BJ (cell line): ENCODE results near the gene TBC1D2. TPM values are rescaled to one million over a fixed set of nuclear protein-coding genes. Genes with fewer than 3 reads are reported as not detected.

Experiments
- CTCF ChIA-PET: fragments of 350-600 bp; formaldehyde crosslinking; extraction: SDS; loops from one replicate; lab custom pipeline; 2021; ENCODE audit warnings: antibody characterized with exemption, inconsistent platforms; lab: Yijun Ruan, JAX
- POLR2A ChIA-PET: fragments of 300-600 bp; sonication (Branson Sonifier 250); formaldehyde crosslinking; extraction: SDS; loops from one replicate; lab custom pipeline; 2021; ENCODE audit warnings: antibody characterized with exemption; lab: Charles Lee
- DNase-seq: peaks from one replicate; pipeline ENCODE4 v3.0.0-alpha.2; 2011; ENCODE audit warnings: low read depth
- H3K27me3 ChIP-seq: 2 replicates; pipeline ENCODE4 v1.6.0; 2011; ENCODE audit warnings: low read length; ENCODE audit not compliant: control insufficient read depth, insufficient read depth
- H3K36me3 ChIP-seq: 2 replicates; pipeline ENCODE4 v1.5.1; 2011; ENCODE audit warnings: low read length; ENCODE audit not compliant: control insufficient read depth, insufficient read depth
- H3K4me3 ChIP-seq: 2 replicates; pipeline ENCODE4 v1.5.1; 2011; ENCODE audit warnings: low read depth, mild to moderate bottlenecking, control low read depth, low read length
- CTCF ChIP-seq: IDR thresholded peaks from 2 replicates; pipeline ENCODE4 v1.5.1; 2011; ENCODE audit warnings: low read depth, mild to moderate bottlenecking, control low read depth, inconsistent platforms, low read length, moderate library complexity; ENCODE audit not compliant: insufficient read depth
- polyA plus RNA-seq: library from polyadenylated mRNA; depleted of rRNA; stranded (reverse); fragments of >200 nt; gene quantifications from 2 replicates; pipeline ENCODE4 v1.2.3, GENCODE V29; 2011; rRNA removed
- small RNA-seq: library from RNA; depleted of rRNA; stranded (forward); fragments of <200 nt; gene quantifications from one replicate; pipeline ENCODE3, GENCODE V24; 2012; ENCODE audit warnings: low replicate concordance, low read depth; ENCODE audit not compliant: insufficient read length

TBC1D2 gene
- polyA plus RNA-seq, 1 experiment, result 70.3 TPM

GRCh38 chr9:98152526-98152925 is 102.9 kb downstream of the TBC1D2 start:
- Histone ChIP-seq H3K27me3 (no peaks in the 10 kb centered on the region), H3K36me3 (no peaks in the 10 kb centered on the region), H3K4me3 (no peak overlapping the region)
- ChIA-PET CTCF (no interaction called here), POLR2A (no interaction called here)
- TF ChIP-seq CTCF, result no peak
- DNase-seq, result no peak

- no peak for TF ChIP-seq CTCF
- DNase-seq, result no peak
- Histone ChIP-seq H3K4me3 (no peak overlapping the region), H3K36me3 (no peaks in the 10 kb centered on the region), H3K27me3 (no peaks in the 10 kb centered on the region)
- POLR2A ChIA-PET, result no interaction called here
- CTCF ChIA-PET, result no interaction called here
Measured at GRCh38 chr9:98150721-98151120, 104.7 kb downstream of the TBC1D2 start.

- H3K27me3 ChIP-seq, result no peaks in the 10 kb centered on the region
- ChIA-PET CTCF (no interaction called here), POLR2A (no interaction called here)
- H3K36me3 ChIP-seq, result no peaks in the 10 kb centered on the region
- TF ChIP-seq CTCF, result no peak
- DNase-seq, result no peak
- no peak overlapping the region for H3K4me3 ChIP-seq
Measured at GRCh38 chr9:98150164-98150563, 105.3 kb downstream of the TBC1D2 start.

GRCh38 chr9:98149422-98149821 is 106.0 kb downstream of the TBC1D2 start:
- POLR2A ChIA-PET, result no interaction called here

More at GRCh38 chr9:98149422-98149821, 106.0 kb downstream of the TBC1D2 start:
- no peak for TF ChIP-seq CTCF
- Histone ChIP-seq H3K27me3 (no peaks in the 10 kb centered on the region; the same call in 1 of the 2 replicates), H3K36me3 (no peaks in the 10 kb centered on the region), H3K4me3 (no peak overlapping the region)
- CTCF ChIA-PET, result no interaction called here
- DNase-seq, result no peak

Small RNA genes within 50 kb of the gene (small RNA-seq; reads per million reads assigned to genes)
- not detected for gene MIR6854

Other genes starting within 250 kb of the TBC1D2 start
- 142 TPM in 2 replicates for gene NANS, start 198.9 kb downstream of the TBC1D2 start, polyA plus RNA-seq
- gene TRIM14, start 136.4 kb downstream of the TBC1D2 start, polyA plus RNA-seq, result 9.9 and 10.1 TPM in 2 replicates
- 1.2 and 1.5 TPM in 2 replicates for gene CORO2A, start 63.0 kb downstream of the TBC1D2 start, polyA plus RNA-seq